ENCODE results near the gene SCN9A. TPM values are rescaled to one million over a fixed set of nuclear protein-coding genes. Genes with fewer than 3 reads are reported as not detected.

Gene SCN9A
- total RNA-seq, 1 donor from 2014 or later: 11.2 TPM

DNA sequence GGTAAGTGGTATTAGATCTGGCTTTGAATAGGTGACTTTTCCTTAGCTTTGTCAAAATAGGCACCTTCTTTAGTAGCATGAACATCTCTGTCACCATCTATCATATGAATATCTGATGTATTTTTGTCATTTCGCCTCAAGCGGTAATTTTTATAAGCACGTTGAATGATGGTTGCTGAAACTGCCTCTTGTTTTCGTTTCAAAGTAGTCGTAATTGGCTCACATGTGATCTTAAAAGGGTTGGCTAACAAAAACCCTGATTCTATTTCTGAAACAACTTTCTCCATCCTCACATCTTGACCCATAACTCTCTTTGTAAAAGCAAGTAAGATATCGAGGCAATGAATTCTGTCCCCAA is 29.8 kb upstream of the SCN9A start:
- no peaks in the 10 kb centered on the region for H3K27me3 Mint-ChIP-seq (ENCODE audit: unreplicated experiment)
- DNase-seq: no peak
- no peak overlapping the region for H3K4me3 Mint-ChIP-seq (ENCODE audit: unreplicated experiment)
- no peaks in the 10 kb centered on the region for H3K36me3 Mint-ChIP-seq (ENCODE audit: unreplicated experiment)
- TF ChIP-seq CTCF (IDR thresholded peaks at IDR 0.05; ENCODE audit: partially characterized antibody, unreplicated experiment): no peak
- no peaks in the 10 kb centered on the region for H3K4me1 Mint-ChIP-seq (ENCODE audit: low read depth, unreplicated experiment)
- H3K27ac Mint-ChIP-seq (ENCODE audit: unreplicated experiment): no peak overlapping the region
- H3K9me3 Mint-ChIP-seq (ENCODE audit: unreplicated experiment): no peaks in the 10 kb centered on the region

- no peak for DNase-seq
- H3K9me3 Mint-ChIP-seq (ENCODE audit: unreplicated experiment): no peaks in the 10 kb centered on the region
- no peak overlapping the region for H3K27ac Mint-ChIP-seq (ENCODE audit: unreplicated experiment)
- no peaks in the 10 kb centered on the region for H3K27me3 Mint-ChIP-seq (ENCODE audit: unreplicated experiment)
- H3K36me3 Mint-ChIP-seq (ENCODE audit: unreplicated experiment): no peaks in the 10 kb centered on the region
- no peaks in the 10 kb centered on the region for H3K4me1 Mint-ChIP-seq (ENCODE audit: low read depth, unreplicated experiment)
- H3K4me3 Mint-ChIP-seq (ENCODE audit: unreplicated experiment): no peak overlapping the region
- TF ChIP-seq CTCF (IDR thresholded peaks at IDR 0.05; ENCODE audit: partially characterized antibody, unreplicated experiment): no peak
Observed at GRCh38 chr2:166404831-166405568, 29.3 kb upstream of the SCN9A start.

GRCh38 chr2:166394245-166394644 is 18.5 kb upstream of the SCN9A start:
- no peak overlapping the region for H3K27ac Mint-ChIP-seq (ENCODE audit: unreplicated experiment)
- DNase-seq: no peak
- H3K9me3 Mint-ChIP-seq (ENCODE audit: unreplicated experiment): no peaks in the 10 kb centered on the region
- no peak for TF ChIP-seq CTCF (IDR thresholded peaks at IDR 0.05; ENCODE audit: partially characterized antibody, unreplicated experiment)
- no peak overlapping the region for H3K4me3 Mint-ChIP-seq (ENCODE audit: unreplicated experiment)
- peaks cover 2% of the 10 kb centered on the region for H3K27me3 Mint-ChIP-seq (ENCODE audit: unreplicated experiment)
- H3K36me3 Mint-ChIP-seq (ENCODE audit: unreplicated experiment): no peaks in the 10 kb centered on the region
- H3K4me1 Mint-ChIP-seq (ENCODE audit: low read depth, unreplicated experiment): no peaks in the 10 kb centered on the region

DNA sequence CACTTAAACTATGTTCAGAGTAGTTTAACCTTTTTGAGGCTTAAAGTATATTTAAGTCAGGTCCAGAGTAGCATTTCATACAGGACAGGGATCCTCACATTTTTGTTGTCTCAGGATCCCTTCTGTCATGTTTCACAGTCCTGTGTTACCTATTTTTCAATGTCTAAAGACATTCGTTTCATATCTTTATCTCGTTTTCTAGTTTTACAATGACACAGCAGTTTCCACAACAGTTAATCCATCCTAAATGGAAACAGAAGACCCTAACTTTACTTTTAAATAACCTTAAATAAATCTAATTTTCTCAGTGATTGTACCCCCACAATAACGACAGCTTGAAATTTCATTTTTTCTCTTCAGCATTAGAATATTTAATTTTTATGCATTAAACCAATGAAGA is 17.3 kb upstream of the SCN9A start:
- no peak overlapping the region for H3K4me3 Mint-ChIP-seq (ENCODE audit: unreplicated experiment)
- no peaks in the 10 kb centered on the region for H3K4me1 Mint-ChIP-seq (ENCODE audit: low read depth, unreplicated experiment)
- no peak overlapping the region for H3K27ac Mint-ChIP-seq (ENCODE audit: unreplicated experiment)
- no peaks in the 10 kb centered on the region for H3K9me3 Mint-ChIP-seq (ENCODE audit: unreplicated experiment)
- peaks cover 2% of the 10 kb centered on the region for H3K27me3 Mint-ChIP-seq (ENCODE audit: unreplicated experiment)
- DNase-seq: no peak
- no peak for TF ChIP-seq CTCF (IDR thresholded peaks at IDR 0.05; ENCODE audit: partially characterized antibody, unreplicated experiment)
- no peaks in the 10 kb centered on the region for H3K36me3 Mint-ChIP-seq (ENCODE audit: unreplicated experiment)

DNA sequence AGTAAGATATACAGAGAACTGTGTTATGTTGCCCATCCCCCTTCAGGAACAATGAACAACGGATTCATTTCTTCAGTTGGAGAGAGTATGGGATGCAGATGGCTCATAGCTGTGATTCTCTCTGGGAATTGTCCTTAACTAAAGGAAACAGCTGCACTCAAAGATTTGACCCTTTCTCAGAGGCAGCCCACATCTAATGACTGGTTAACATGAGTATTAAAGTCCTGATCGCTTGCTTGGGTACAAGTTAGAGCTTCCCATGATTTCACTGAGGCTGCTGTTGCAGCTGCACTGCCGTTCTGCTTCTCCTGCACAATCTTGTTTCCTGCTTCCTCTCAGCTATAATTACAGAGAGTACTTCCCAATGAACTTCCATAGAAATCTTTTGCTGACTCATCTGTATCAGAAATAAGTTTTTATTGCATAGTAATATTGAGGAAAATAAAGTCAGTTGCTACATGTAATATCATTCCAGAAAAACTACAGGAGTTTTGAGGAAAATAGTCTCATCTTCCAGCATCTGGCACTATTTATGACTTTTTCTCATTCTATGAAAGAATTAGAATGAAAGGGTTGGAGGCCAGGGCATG is 12.8 kb upstream of the SCN9A start:
- Mint-ChIP-seq H3K9me3 (ENCODE audit: unreplicated experiment) (no peaks in the 10 kb centered on the region), H3K4me3 (ENCODE audit: unreplicated experiment) (no peak overlapping the region), H3K36me3 (ENCODE audit: unreplicated experiment) (no peaks in the 10 kb centered on the region), H3K4me1 (ENCODE audit: low read depth, unreplicated experiment) (no peaks in the 10 kb centered on the region), H3K27me3 (ENCODE audit: unreplicated experiment) (no peaks in the 10 kb centered on the region), H3K27ac (ENCODE audit: unreplicated experiment) (no peak overlapping the region)
- TF ChIP-seq CTCF (IDR thresholded peaks at IDR 0.05; ENCODE audit: partially characterized antibody, unreplicated experiment): no peak
- DNase-seq: no peak
